ENCODE data around the gene SLMAP. TPM values are rescaled to one million over a fixed set of nuclear protein-coding genes. Genes with fewer than 3 reads are reported as not detected.

The SLMAP gene
- total and polyA plus RNA-seq, 2 donors (not counting 1 experiment from before 2014, with no cell fraction given): 9.7 to 67.2 TPM

DNA sequence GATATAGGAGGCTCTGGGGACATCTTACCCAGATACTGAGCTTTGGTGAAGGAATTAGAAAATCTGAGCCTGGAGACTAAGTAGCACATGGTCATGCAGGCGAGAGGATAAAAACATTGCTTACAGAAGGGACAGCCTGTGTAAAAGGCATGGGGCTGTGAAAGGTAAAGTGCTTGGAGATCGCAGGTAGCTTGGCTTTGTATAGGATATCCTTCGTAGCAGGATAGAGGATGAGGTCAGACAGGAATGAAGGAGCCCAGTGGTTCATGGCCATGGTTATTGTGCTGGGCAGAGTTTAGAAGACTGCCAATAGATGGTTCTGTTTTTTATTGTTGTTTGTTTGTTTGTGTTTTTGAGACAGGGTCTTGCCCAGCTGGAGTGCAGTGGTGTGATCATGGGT is 82.5 kb downstream of the SLMAP start:
- TF ChIP-seq, protein P1, sequence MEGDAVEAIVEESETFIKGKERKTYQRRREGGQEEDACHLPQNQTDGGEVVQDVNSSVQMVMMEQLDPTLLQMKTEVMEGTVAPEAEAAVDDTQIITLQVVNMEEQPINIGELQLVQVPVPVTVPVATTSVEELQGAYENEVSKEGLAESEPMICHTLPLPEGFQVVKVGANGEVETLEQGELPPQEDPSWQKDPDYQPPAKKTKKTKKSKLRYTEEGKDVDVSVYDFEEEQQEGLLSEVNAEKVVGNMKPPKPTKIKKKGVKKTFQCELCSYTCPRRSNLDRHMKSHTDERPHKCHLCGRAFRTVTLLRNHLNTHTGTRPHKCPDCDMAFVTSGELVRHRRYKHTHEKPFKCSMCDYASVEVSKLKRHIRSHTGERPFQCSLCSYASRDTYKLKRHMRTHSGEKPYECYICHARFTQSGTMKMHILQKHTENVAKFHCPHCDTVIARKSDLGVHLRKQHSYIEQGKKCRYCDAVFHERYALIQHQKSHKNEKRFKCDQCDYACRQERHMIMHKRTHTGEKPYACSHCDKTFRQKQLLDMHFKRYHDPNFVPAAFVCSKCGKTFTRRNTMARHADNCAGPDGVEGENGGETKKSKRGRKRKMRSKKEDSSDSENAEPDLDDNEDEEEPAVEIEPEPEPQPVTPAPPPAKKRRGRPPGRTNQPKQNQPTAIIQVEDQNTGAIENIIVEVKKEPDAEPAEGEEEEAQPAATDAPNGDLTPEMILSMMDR (IDR thresholded peaks at IDR 0.05): no peak
- TF ChIP-seq EZH2 (IDR thresholded peaks at IDR 0.05; ENCODE audit: borderline replicate concordance, insufficient read depth, low read depth, low read length, poor library complexity, severe bottlenecking): no peak
- WGBS (ENCODE audit: insufficient coverage): 100% methylated on average over 3 of the region's 3 CpGs
- intact Hi-C loops (cut with micrococcal nuclease): no loop called here
- peaks cover 8% of the 10 kb centered on the region for H3K4me1 Mint-ChIP-seq
- peaks cover 4% of the 10 kb centered on the region for H3K79me2 ChIP-seq (ENCODE audit: control insufficient read depth, insufficient read depth, low read length)
- H3K9ac ChIP-seq (ENCODE audit: low read length): no peak overlapping the region
- no peak overlapping the region for H3K4me2 ChIP-seq (replicated peaks; ENCODE audit: low read depth, low read length, poor library complexity, severe bottlenecking)
- H3K27ac Mint-ChIP-seq: no peak overlapping the region
- H3K27me3 Mint-ChIP-seq: no peaks in the 10 kb centered on the region
- no peak overlapping the region for H3K4me3 Mint-ChIP-seq
- peaks cover 5% of the 10 kb centered on the region for H4K20me1 ChIP-seq (ENCODE audit: control insufficient read depth, insufficient read depth, low read length, poor library complexity, severe bottlenecking)
- no peaks in the 10 kb centered on the region for H3K36me3 ChIP-seq (replicated peaks in 1 of 2; ENCODE audit: control extremely low read depth in 1 of 2, control insufficient read depth in 1 of 2, extremely low read depth in 1 of 2, insufficient read depth in 2 of 2, low read length in 1 of 2)
- H2AFZ ChIP-seq (ENCODE audit: insufficient read depth, low read depth, low read length, poor library complexity, severe bottlenecking): no peak overlapping the region
- ChIA-PET POLR2A (no interaction called here), CTCF (no interaction called here)
- H3K27ac ChIP-seq (ENCODE audit: low read length in 2 of 2): no peak overlapping the region
- no peaks in the 10 kb centered on the region for H3K9me3 Mint-ChIP-seq (ENCODE audit: insufficient read depth)
- H3K4me1 ChIP-seq (ENCODE audit: control insufficient read depth in 2 of 2, insufficient read depth in 2 of 2, low read length in 2 of 2): no peaks in the 10 kb centered on the region
- H3K9me3 ChIP-seq (ENCODE audit: control extremely low read depth in 1 of 3, control insufficient read depth in 2 of 3, insufficient read depth in 1 of 3, low read length in 2 of 3): no peaks in the 10 kb centered on the region
- DNase-seq (no peak), ATAC-seq (ENCODE audit: low read depth) (no peak)
- H3K4me3 ChIP-seq (ENCODE audit: control extremely low read depth in 1 of 5, extremely low read depth in 1 of 5, insufficient read depth in 1 of 5, low read depth in 2 of 5, low read length in 4 of 5): no peak overlapping the region
- H3K27me3 ChIP-seq (replicated peaks in 1 of 4; ENCODE audit: control extremely low read depth in 1 of 4, control insufficient read depth in 3 of 4, insufficient read depth in 4 of 4, low read length in 3 of 4): no peaks in the 10 kb centered on the region

DNA sequence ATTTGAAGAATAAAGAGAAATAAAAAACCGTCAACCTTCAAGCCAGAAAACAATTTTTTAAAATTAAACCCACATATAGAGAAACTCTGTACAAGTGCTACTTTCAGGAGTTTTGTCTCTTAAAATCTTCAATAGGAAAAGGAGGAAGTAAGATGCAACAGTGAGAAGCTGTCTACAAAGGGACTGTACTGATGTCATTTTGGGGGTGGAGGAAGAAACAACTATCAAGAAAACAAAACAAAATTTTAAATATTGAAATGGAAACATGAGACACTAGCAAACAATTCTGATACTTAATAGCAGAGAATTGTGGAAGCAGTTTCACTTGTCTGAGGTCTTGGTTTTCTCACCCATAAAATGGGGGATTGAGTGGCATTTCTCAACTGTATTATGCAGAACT is 84.4 kb downstream of the SLMAP start:
- TF ChIP-seq, protein P1 (IDR thresholded peaks at IDR 0.05): no peak
- no peak for TF ChIP-seq EZH2 (IDR thresholded peaks at IDR 0.05; ENCODE audit: borderline replicate concordance, insufficient read depth, low read depth, low read length, poor library complexity, severe bottlenecking)
- H3K27ac Mint-ChIP-seq: peak overlapping the region; percentile 43
- ChIA-PET POLR2A (no interaction called here), CTCF (no interaction called here)
- no CpG with 5 or more reads among the region's 1 CpG for WGBS (ENCODE audit: insufficient coverage)
- Histone ChIP-seq H3K27ac (ENCODE audit: low read length in 2 of 2) (peak overlapping the region in 1 of 2 donors; percentile 27), H3K4me3 (ENCODE audit: control extremely low read depth in 1 of 5, extremely low read depth in 1 of 5, insufficient read depth in 1 of 5, low read depth in 2 of 5, low read length in 4 of 5) (no peak overlapping the region), H3K4me2 (replicated peaks; ENCODE audit: low read depth, low read length, poor library complexity, severe bottlenecking) (no peak overlapping the region), H3K79me2 (ENCODE audit: control insufficient read depth, insufficient read depth, low read length) (peaks cover 4% of the 10 kb centered on the region), H4K20me1 (ENCODE audit: control insufficient read depth, insufficient read depth, low read length, poor library complexity, severe bottlenecking) (peaks cover 5% of the 10 kb centered on the region), H3K9ac (ENCODE audit: low read length) (no peak overlapping the region), H3K4me1 (ENCODE audit: control insufficient read depth in 2 of 2, insufficient read depth in 2 of 2, low read length in 2 of 2) (no peaks in the 10 kb centered on the region), H3K9me3 (ENCODE audit: control extremely low read depth in 1 of 3, control insufficient read depth in 2 of 3, insufficient read depth in 1 of 3, low read length in 2 of 3) (no peaks in the 10 kb centered on the region), H2AFZ (ENCODE audit: insufficient read depth, low read depth, low read length, poor library complexity, severe bottlenecking) (no peak overlapping the region), H3K27me3 (replicated peaks in 1 of 4; ENCODE audit: control extremely low read depth in 1 of 4, control insufficient read depth in 3 of 4, insufficient read depth in 4 of 4, low read length in 3 of 4) (no peaks in the 10 kb centered on the region), H3K36me3 (replicated peaks in 1 of 2; ENCODE audit: control extremely low read depth in 1 of 2, control insufficient read depth in 1 of 2, extremely low read depth in 1 of 2, insufficient read depth in 2 of 2, low read length in 1 of 2) (peaks cover 0 to 2% of the 10 kb centered on the region in 2 experiments)
- H3K4me1 Mint-ChIP-seq: peaks cover 8% of the 10 kb centered on the region
- no peak overlapping the region for H3K4me3 Mint-ChIP-seq
- no peaks in the 10 kb centered on the region for H3K27me3 Mint-ChIP-seq
- peak; percentile 11 for DNase-seq
- ATAC-seq (ENCODE audit: low read depth): no peak
- intact Hi-C loops (cut with micrococcal nuclease): no loop called here
- no peaks in the 10 kb centered on the region for H3K9me3 Mint-ChIP-seq (ENCODE audit: insufficient read depth)

Measured in B cell (primary cell).